Keratinocyte (primary cell): ENCODE results near the gene ELAPOR1.

ENCODE experiments used
- EZH2 ChIP-seq: IDR thresholded peaks from one replicate; pipeline ENCODE4 v1.6.1; 2012; ENCODE audit warnings: inconsistent platforms, mild to moderate bottlenecking, low read length, moderate library complexity
- TF ChIP-seq, protein P1 (sequence below), 3 experiments: IDR thresholded peaks in 1 of 3; conservative IDR thresholded peaks in 1 of 3; optimal IDR thresholded peaks in 1 of 3; 2 replicates in 2 of 3; 3 replicates in 1 of 3; pipeline versions ENCODE3 to v1.5.1; 2011; ENCODE audit warnings: low read length in 3 of 3, mild to moderate bottlenecking in 3 of 3, moderate library complexity in 2 of 3, control low read depth in 1 of 3, inconsistent platforms in 1 of 3; ENCODE audit not compliant: insufficient read depth in 2 of 3; ENCODE audit errors: extremely low read depth in 1 of 3

DNA sequence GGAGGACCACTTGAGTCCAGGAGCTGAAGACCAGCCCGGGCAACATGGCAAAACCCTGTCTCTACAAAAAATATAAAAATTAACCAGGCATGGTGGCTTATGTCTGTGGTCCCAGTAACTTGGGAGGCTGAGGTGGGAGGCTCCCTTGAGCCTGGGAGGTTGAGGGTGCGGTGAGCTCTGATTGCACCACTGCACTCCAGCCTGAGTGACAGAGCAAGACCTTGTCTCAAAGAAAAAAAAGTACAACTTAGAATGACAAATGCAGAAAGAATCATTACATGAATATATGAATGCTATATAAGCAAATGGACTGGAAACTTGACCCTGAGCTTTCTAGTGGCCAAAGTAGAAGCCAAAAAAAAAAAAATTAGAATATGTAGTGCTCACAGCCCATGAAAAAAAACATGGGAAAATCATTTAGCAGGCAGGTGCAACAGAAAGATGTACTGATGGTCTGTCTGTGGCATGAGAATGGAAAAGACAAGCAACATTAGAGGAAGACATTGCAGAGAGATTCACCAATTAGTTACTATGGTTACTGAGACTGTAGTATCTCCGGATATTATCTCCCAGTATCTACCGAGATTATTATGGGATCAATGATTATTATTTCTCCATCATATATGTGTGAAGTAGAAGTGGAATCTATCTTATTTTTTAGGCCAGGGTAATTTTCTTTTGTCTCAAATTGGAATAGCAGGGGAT is 19.2 kb downstream of the ELAPOR1 start:
- TF ChIP-seq, protein P1, sequence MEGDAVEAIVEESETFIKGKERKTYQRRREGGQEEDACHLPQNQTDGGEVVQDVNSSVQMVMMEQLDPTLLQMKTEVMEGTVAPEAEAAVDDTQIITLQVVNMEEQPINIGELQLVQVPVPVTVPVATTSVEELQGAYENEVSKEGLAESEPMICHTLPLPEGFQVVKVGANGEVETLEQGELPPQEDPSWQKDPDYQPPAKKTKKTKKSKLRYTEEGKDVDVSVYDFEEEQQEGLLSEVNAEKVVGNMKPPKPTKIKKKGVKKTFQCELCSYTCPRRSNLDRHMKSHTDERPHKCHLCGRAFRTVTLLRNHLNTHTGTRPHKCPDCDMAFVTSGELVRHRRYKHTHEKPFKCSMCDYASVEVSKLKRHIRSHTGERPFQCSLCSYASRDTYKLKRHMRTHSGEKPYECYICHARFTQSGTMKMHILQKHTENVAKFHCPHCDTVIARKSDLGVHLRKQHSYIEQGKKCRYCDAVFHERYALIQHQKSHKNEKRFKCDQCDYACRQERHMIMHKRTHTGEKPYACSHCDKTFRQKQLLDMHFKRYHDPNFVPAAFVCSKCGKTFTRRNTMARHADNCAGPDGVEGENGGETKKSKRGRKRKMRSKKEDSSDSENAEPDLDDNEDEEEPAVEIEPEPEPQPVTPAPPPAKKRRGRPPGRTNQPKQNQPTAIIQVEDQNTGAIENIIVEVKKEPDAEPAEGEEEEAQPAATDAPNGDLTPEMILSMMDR (optimal IDR thresholded peaks at IDR 0.05 in 1 of 3, IDR thresholded peaks at IDR 0.05 in 1 of 3, conservative IDR thresholded peaks at IDR 0.05 in 1 of 3; ENCODE audit: extremely low read depth in 1 of 3, insufficient read depth in 2 of 3, low read length in 3 of 3): no peak
- TF ChIP-seq EZH2: no peak
